Heart right ventricle (tissue), 16 donors: ENCODE data around the gene SSX2IP. TPM values are rescaled to one million over a fixed set of nuclear protein-coding genes. Genes with fewer than 3 reads are reported as not detected.
"Not testable (repeated sequence)": the region's sequence is repeated elsewhere in the genome, so short reads cannot be mapped to it uniquely, and the experiment has no call there.

Experiments used
- ATAC-seq, 8 donors: fragments of 200-7000 bp; cut with Tn5 transposase; one replicate each; pipeline ENCODE4 v1.9.1; 2020; ENCODE audit warnings: mild to moderate bottlenecking in 8 of 8, moderate library complexity in 8 of 8, moderate number of reproducible peaks in 1 of 8
- DNase-seq, 2 donors: peaks; one replicate each; pipeline ENCODE4 v3.0.0-alpha.2; 2020
- H3K27ac ChIP-seq, 10 donors: fragments of 200-600 bp; sonication (generic) in 2 of 10; one replicate each; pipeline versions ENCODE4 v1.5.0 to v1.8.0; 2020 to 2022; ENCODE audit warnings: mild to moderate bottlenecking in 3 of 10
- H3K27me3 ChIP-seq, 7 donors: fragments of 200-600 bp; one replicate each; pipeline ENCODE4 v1.8.0; 2021 to 2022; ENCODE audit warnings: mild to moderate bottlenecking in 2 of 7
- H3K36me3 ChIP-seq, 9 donors: fragments of 200-600 bp; sonication (generic) in 1 of 9; one replicate each; pipeline versions ENCODE4 v1.5.0 to v1.8.0; 2020 to 2022; ENCODE audit warnings: mild to moderate bottlenecking in 2 of 9
- H3K4me1 ChIP-seq, 9 donors: fragments of 200-600 bp; sonication (generic) in 1 of 9; one replicate each; pipeline versions ENCODE4 v1.5.0 to v1.8.0; 2020 to 2022; ENCODE audit warnings: mild to moderate bottlenecking in 4 of 9
- H3K4me3 ChIP-seq, 10 donors: fragments of 200-600 bp; sonication (generic) in 2 of 10; one replicate each; pipeline versions ENCODE4 v1.5.0 to v1.8.0; 2020 to 2022; ENCODE audit warnings: mild to moderate bottlenecking in 7 of 10, moderate library complexity in 2 of 10
- H3K9me3 ChIP-seq, 11 donors: fragments of 200-600 bp in 10 of 11; sonication (generic) in 2 of 11; one replicate each; pipeline versions ENCODE4 v1.5.0 to v1.8.0; 2013 to 2022; ENCODE audit warnings: mild to moderate bottlenecking in 2 of 11, control low read depth in 1 of 11, moderate library complexity in 1 of 11
- CTCF ChIP-seq, 9 donors: fragments of 200-600 bp; sonication (generic) in 2 of 9; IDR thresholded peaks; one replicate each; pipeline versions ENCODE4 v1.5.0 to v1.8.0; 2021 to 2022; ENCODE audit warnings: antibody characterized with exemption in 9 of 9, mild to moderate bottlenecking in 5 of 9, moderate library complexity in 1 of 9
- WGBS, 2 donors: extraction: QIAGEN DNeasy Blood & Tissue Kit; methylation state at CpG; one replicate each; pipeline ENCODE4 v1.1.7; 2013; ENCODE audit warnings: inconsistent platforms in 1 of 2; 5-methylcytosine and 5-hydroxymethylcytosine counted together
- intact Hi-C, 10 donors: fragments of 100-400 bp; cut with DNase I; formaldehyde crosslinking; loops; one replicate each; pipeline versions ENCODE4 v1.11.1 to v1.14.2; 2022
- polyA plus RNA-seq, 2 donors: library from polyadenylated mRNA; stranded (reverse); fragments of 200-250 nt; gene quantifications; one replicate each; pipeline ENCODE4 v1.2.3, GENCODE V29; 2013
- total RNA-seq, 10 donors: library from RNA; stranded (reverse); fragmentation: NEBNext Ultra II Directional in 3 of 10; extraction: Animal tissue kit (Norgen Biotek cat#: 25700) in 3 of 10; gene quantifications; one replicate each; pipeline versions ENCODE4 v1.2.1 to v1.2.4, GENCODE V29; 2021 to 2023
- donor health status: Arrhythmogenic right ventricular cardiomyopathy.
- donor health status: ischemic (EF 13 %, LVEDD 7.1; RV severe dilation, severe dysfunction).
- donor health status: healthy with polysubstance abuse.
- donor health status: DM: no; HTN: yes; CAD: no.
- donor health status: DM: no; HTN: no; CAD: no.
- donor health status: ischemic (EF 25% LVEDD 6.9; RV normal size, moderate dysfunction).
- donor health status: ischemic (EF 25% LVEDD 5.7; RV mildly dilated, moderate dysfunction).
- donor health status: healthy.
- donor health status: DM: yes; HTN: yes; CAD: no.
- donor health status: Ischemic cardiomyopathy.
- donor health status: ischemic (EF 35%, LVEDD 5.7; RV mildly dilated, moderate dysfunction).
- donor health status: nonischemic (EF 11% LVEDD 7.7; RV severe dilation, severe dysfunction).
- donor health status: DM: yes; HTN: yes; CAD: no.
- donor health status: PGD.
- donor health status: ischemic (EF 29% LVEDD 5.4; RV normal size, mild dysfunction).
- donor health status: nonischemic (EF 23%, LVEDD 6.1; RV moderate dilation, normal function).

Gene SSX2IP
- total and polyA plus RNA-seq, 12 donors, result 2.9 to 14.9 (median 11.0) TPM

GRCh38 chr1:84731519-84731918 lies 41.3 kb upstream of the SSX2IP start:
- TF ChIP-seq CTCF (IDR thresholded peaks at IDR 0.05), result no peak
- Histone ChIP-seq H3K4me3 (no peak overlapping the region), H3K36me3 (no peaks in the 10 kb centered on the region), H3K9me3 (peaks cover 0 to 3% (median 0%) of the 10 kb centered on the region in 11 donors), H3K27ac (no peak overlapping the region), H3K4me1 (peaks cover 0 to 4% (median 0%) of the 10 kb centered on the region in 9 donors), H3K27me3 (peaks cover 0 to 17% (median 0%) of the 10 kb centered on the region in 7 donors)
- ATAC-seq, result no peak
- intact Hi-C loops, result no loop called here
- no peak for DNase-seq

GRCh38 chr1:84727711-84728110 lies 37.5 kb upstream of the SSX2IP start:
- H3K36me3 ChIP-seq, H3K9me3 ChIP-seq, H3K27me3 ChIP-seq, intact Hi-C loops, H3K4me3 ChIP-seq, H3K4me1 ChIP-seq, DNase-seq: not testable (repeated sequence)
- peak in 3 of 8 donors; percentile 37 to 54 (median 48) for ATAC-seq
- peak overlapping the region in 1 of 10 donors; percentile 4 for H3K27ac ChIP-seq
- 64 to 85% methylated on average over 1 of the region's 1 CpG for WGBS, 2 donors

GRCh38 chr1:84726593-84727499 lies 36.6 kb upstream of the SSX2IP start:
- intact Hi-C loops, result no loop called here
- Histone ChIP-seq H3K36me3 (no peaks in the 10 kb centered on the region), H3K27ac (peak overlapping the region in 3 of 10 donors; percentile 3 to 23 (median 11)), H3K4me3 (no peak overlapping the region), H3K4me1 (peaks cover 0 to 7% (median 0%) of the 10 kb centered on the region in 9 donors), H3K9me3 (peaks cover 0 to 3% (median 0%) of the 10 kb centered on the region in 11 donors), H3K27me3 (peaks cover 0 to 5% (median 0%) of the 10 kb centered on the region in 7 donors)
- DNase-seq, result no peak
- WGBS, 2 donors, result 66 to 72% methylated on average over 2 of the region's 2 CpGs
- ATAC-seq, result no peak
- no peak for TF ChIP-seq CTCF (IDR thresholded peaks at IDR 0.05)

GRCh38 chr1:84724128-84724860 lies 34.0 kb upstream of the SSX2IP start:
- peaks cover 0 to 5% (median 0%) of the 10 kb centered on the region in 7 donors for H3K27me3 ChIP-seq
- no peaks in the 10 kb centered on the region for H3K36me3 ChIP-seq
- no peak overlapping the region for H3K4me3 ChIP-seq
- intact Hi-C loops, result no loop called here
- peak in 5 of 9 donors; percentile 5 to 56 (median 26) for TF ChIP-seq CTCF (IDR thresholded peaks at IDR 0.05)
- ATAC-seq, result peak in 1 of 8 donors; percentile 41
- no peak overlapping the region for H3K27ac ChIP-seq
- H3K4me1 ChIP-seq, result peaks cover 0 to 7% (median under 1%) of the 10 kb centered on the region in 9 donors
- no peak for DNase-seq
- no peaks in the 10 kb centered on the region for H3K9me3 ChIP-seq
- 59 to 62% methylated on average over 17 of the region's 17 CpGs for WGBS, 2 donors
